ENCODE measurements around the gene LRRC37B.
"Not testable (repeated sequence)": the region's sequence is repeated elsewhere in the genome, so short reads cannot be mapped to it uniquely, and the experiment has no call there.

DNA sequence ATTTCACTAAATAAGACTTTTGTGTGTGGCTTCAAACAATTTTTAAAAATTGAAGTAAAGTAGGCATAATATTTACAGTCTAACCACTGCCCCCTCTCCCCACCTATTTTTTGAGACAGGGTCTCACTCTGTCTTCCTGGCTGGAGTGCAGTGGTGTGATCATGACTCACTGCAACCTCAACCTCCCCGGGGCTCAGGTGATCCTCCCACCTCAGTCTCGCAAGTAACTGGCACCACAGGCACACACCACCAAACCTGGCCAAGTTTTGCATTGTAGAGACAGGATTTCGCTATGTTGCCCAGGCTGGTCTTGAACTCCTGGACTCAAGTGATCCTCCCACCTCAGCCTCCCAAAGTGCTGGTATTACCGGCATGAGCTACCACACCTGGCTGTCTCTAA, 47.8 kb downstream of the LRRC37B start:
- TF ChIP-seq CTCF, POLR2A (IDR thresholded peaks at IDR 0.05): not testable (repeated sequence)
